Neuronal stem cell (in vitro differentiated cells): Measurements from ENCODE around the gene CFAP92.

ENCODE experiments used
- DNase-seq: peaks from one replicate; pipeline ENCODE4 v3.0.0-alpha.2; 2013; ENCODE audit warnings: low spot score
- H2AFZ ChIP-seq: one replicate; pipeline ENCODE4 v1.6.1; 2013; ENCODE audit warnings: mild to moderate bottlenecking, low read length, inconsistent platforms
- H2AK5ac ChIP-seq: 2 replicates; pipeline ENCODE4 v1.6.1; 2013; ENCODE audit warnings: low read depth, mild to moderate bottlenecking, inconsistent platforms, low read length, moderate library complexity, mixed read lengths
- H2BK120ac ChIP-seq: 2 replicates; pipeline ENCODE4 v1.6.1; 2013; ENCODE audit warnings: low read depth, mild to moderate bottlenecking, inconsistent platforms, low read length, moderate library complexity, mixed read lengths
- H2BK12ac ChIP-seq: one replicate; pipeline ENCODE4 v1.6.1; 2013; ENCODE audit warnings: low read length, inconsistent platforms
- H2BK15ac ChIP-seq: 2 replicates; pipeline ENCODE4 v1.6.1; 2013; ENCODE audit warnings: mild to moderate bottlenecking, low read length, inconsistent platforms, mixed read lengths
- H2BK5ac ChIP-seq: one replicate; pipeline ENCODE4 v1.6.1; 2013; ENCODE audit warnings: inconsistent platforms, mild to moderate bottlenecking, low read length, moderate library complexity
- H3K14ac ChIP-seq: one replicate; pipeline ENCODE4 v1.6.1; 2013; ENCODE audit warnings: low read length, inconsistent platforms
- H3K18ac ChIP-seq: 2 replicates; pipeline ENCODE4 v1.6.1; 2013; ENCODE audit warnings: low read length, inconsistent platforms
- H3K23ac ChIP-seq: 2 replicates; pipeline ENCODE4 v1.6.1; 2013; ENCODE audit warnings: low read depth, mild to moderate bottlenecking, mixed read lengths, low read length, inconsistent platforms; ENCODE audit not compliant: poor library complexity
- H3K27ac ChIP-seq: replicated peaks from 3 replicates; pipeline ENCODE4 v1.5.1; 2013; ENCODE audit warnings: low read length, inconsistent platforms
- H3K27me3 ChIP-seq, 3 experiments: 2 replicates each; pipeline ENCODE4 v1.6.1; 2013; ENCODE audit warnings: low read length in 3 of 3, mild to moderate bottlenecking in 2 of 3, inconsistent platforms in 1 of 3, low read depth in 1 of 3, mixed read lengths in 1 of 3, moderate library complexity in 1 of 3; ENCODE audit not compliant: control insufficient read depth in 3 of 3, insufficient read depth in 3 of 3
- H3K36me3 ChIP-seq, 2 donors: replicated peaks in 1 of 2; 2 replicates each; pipeline ENCODE4 v1.6.1; 2013; ENCODE audit warnings: low read length in 2 of 2; ENCODE audit not compliant: control insufficient read depth in 2 of 2, insufficient read depth in 2 of 2
- H3K4ac ChIP-seq: 2 replicates; pipeline ENCODE4 v1.6.1; 2013; ENCODE audit warnings: inconsistent platforms, mild to moderate bottlenecking, low read length, moderate library complexity
- H3K4me1 ChIP-seq, 2 donors: 1 replicate in 1 of 2; 2 replicates in 1 of 2; pipeline ENCODE4 v1.6.1; 2013; ENCODE audit warnings: low read length in 2 of 2, low read depth in 1 of 2; ENCODE audit not compliant: control insufficient read depth in 2 of 2, insufficient read depth in 1 of 2
- H3K4me2 ChIP-seq: one replicate; pipeline ENCODE4 v1.6.1; 2013; ENCODE audit warnings: mild to moderate bottlenecking, low read length, inconsistent platforms; ENCODE audit not compliant: insufficient read depth, poor library complexity, severe bottlenecking
- H3K4me3 ChIP-seq, 2 donors: 2 replicates each; pipeline ENCODE4 v1.5.1; 2013; ENCODE audit warnings: low read length in 2 of 2, mild to moderate bottlenecking in 2 of 2, inconsistent platforms in 1 of 2, moderate library complexity in 1 of 2
- H3K79me1 ChIP-seq: one replicate; pipeline ENCODE4 v1.6.1; 2013; ENCODE audit warnings: low read depth, mild to moderate bottlenecking, inconsistent platforms, low read length, moderate library complexity
- H3K9ac ChIP-seq: one replicate; pipeline ENCODE4 v1.6.1; 2013; ENCODE audit warnings: mild to moderate bottlenecking, low read depth, low read length, inconsistent platforms; ENCODE audit not compliant: poor library complexity
- H3K9me3 ChIP-seq, 2 donors: replicated peaks in 1 of 2; 2 replicates each; pipeline versions ENCODE3 to v1.6.1; 2013; ENCODE audit warnings: low read length in 2 of 2, mild to moderate bottlenecking in 2 of 2, inconsistent platforms in 1 of 2, low read depth in 1 of 2, mixed read lengths in 1 of 2, moderate library complexity in 1 of 2; ENCODE audit not compliant: control insufficient read depth in 2 of 2, insufficient read depth in 1 of 2
- H4K8ac ChIP-seq: one replicate; pipeline ENCODE4 v1.6.1; 2013; ENCODE audit warnings: low read depth, mild to moderate bottlenecking, inconsistent platforms, low read length, moderate library complexity
- H4K91ac ChIP-seq: one replicate; pipeline ENCODE4 v1.6.1; 2013; ENCODE audit warnings: low read length, low read depth, mild to moderate bottlenecking, inconsistent platforms; ENCODE audit not compliant: poor library complexity
- WGBS, 2 donors: extraction: QIAGEN DNeasy Blood & Tissue Kit; methylation state at CpG; one replicate each; pipeline ENCODE4 v1.1.7; 2013; ENCODE audit warnings: missing lambda C conversion rate in 2 of 2, mixed read lengths in 1 of 2; ENCODE audit not compliant: insufficient read length in 2 of 2, insufficient replicate concordance in 1 of 2; ENCODE audit errors: extremely low coverage in 2 of 2; 5-methylcytosine and 5-hydroxymethylcytosine counted together

The CFAP92 gene

GRCh38 chr3:128906804-128907525, 86.9 kb downstream of the CFAP92 start:
- Histone ChIP-seq H2AFZ (no peak overlapping the region), H3K27me3 (no peaks in the 10 kb centered on the region), H3K79me1 (peaks cover 1% of the 10 kb centered on the region), H3K9ac (peak overlapping the region; percentile 50), H4K91ac (no peak overlapping the region), H3K4me2 (no peak overlapping the region), H4K8ac (peak overlapping the region; percentile 26), H2AK5ac (no peak overlapping the region), H2BK12ac (no peak overlapping the region), H3K4me1 (no peaks in the 10 kb centered on the region), H3K23ac (peak overlapping the region; percentile 50), H2BK120ac (no peak overlapping the region), H2BK15ac (no peak overlapping the region), H3K9me3 (no peaks in the 10 kb centered on the region), H3K14ac (no peak overlapping the region), H3K18ac (no peak overlapping the region), H3K36me3 (peaks cover 67 to 98% of the 10 kb centered on the region in 2 donors), H3K27ac (no peak overlapping the region), H3K4ac (no peak overlapping the region), H3K4me3 (no peak overlapping the region), H2BK5ac (no peak overlapping the region)
- no peak for DNase-seq
- no CpG with 5 or more reads among the region's 7 CpGs for WGBS, 2 donors

DNA sequence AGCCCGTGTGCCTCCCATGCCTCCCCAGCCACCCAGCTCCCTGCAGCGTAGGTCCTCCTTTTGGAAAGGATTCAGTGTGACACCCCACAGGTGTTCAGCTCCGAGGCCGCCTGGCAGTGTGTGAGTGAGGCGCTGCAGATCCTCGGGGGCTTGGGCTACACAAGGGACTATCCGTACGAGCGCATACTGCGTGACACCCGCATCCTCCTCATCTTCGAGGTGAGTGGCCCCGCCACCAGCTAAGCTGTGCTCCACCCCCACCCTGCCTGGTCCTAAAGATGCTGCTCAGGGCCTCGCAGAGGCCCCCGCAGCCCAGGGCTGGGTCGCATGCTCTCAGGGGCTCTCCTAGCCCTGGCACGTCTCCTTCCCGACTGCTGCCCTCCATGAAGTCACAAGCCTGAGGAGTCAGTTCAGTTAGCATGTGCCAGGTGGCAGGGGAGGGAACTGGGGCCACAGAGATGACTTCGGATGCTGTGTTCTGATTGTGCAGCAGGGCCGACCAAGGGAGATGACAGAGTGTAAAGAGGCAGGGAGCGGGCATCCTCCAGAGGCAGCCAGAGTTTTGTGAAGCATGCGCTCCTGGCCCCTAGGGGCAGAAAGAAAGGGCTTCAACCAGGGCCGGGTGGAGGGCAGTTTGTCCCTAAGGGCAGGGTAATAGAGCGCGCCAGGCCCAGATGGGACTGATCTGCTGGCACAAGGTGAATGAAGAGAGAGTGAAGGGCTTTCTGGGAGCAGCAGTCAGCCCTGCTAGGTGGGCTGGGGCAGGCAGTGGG, 87.7 kb downstream of the CFAP92 start:
- Histone ChIP-seq H3K27me3 (no peaks in the 10 kb centered on the region), H3K36me3 (peaks cover 68 to 98% of the 10 kb centered on the region in 2 donors)
- WGBS, 2 donors: no CpG with 5 or more reads among the region's 25 CpGs

DNA sequence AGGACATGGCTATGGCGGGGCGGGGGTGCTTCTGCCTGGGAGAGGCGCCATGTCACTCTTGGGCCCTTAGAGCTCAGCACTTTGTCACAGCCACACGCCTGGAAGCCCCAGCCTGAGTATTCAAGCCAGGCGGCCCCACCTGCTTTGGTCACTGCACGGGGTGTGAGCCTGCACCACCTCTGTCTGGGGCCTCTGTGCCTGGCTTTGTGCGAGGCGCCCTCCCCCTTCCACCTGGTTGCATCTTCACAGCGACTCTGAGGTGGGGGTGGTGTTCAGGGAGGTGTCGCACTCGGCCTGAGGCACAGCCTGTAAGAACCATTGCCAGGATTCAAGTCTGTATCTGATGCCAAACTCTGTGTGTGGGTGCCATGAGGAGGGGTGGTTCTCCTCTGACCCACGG, 90.4 kb downstream of the CFAP92 start:
- Histone ChIP-seq H2BK15ac (no peak overlapping the region), H2BK120ac (no peak overlapping the region), H3K18ac (no peak overlapping the region), H3K14ac (no peak overlapping the region), H3K27ac (no peak overlapping the region), H3K36me3 (peaks cover 57 to 97% of the 10 kb centered on the region in 2 donors), H2AFZ (no peak overlapping the region), H3K79me1 (peaks cover 1% of the 10 kb centered on the region), H3K23ac (no peak overlapping the region), H3K27me3 (no peaks in the 10 kb centered on the region), H3K4ac (no peak overlapping the region), H3K4me2 (no peak overlapping the region), H4K8ac (no peak overlapping the region), H2AK5ac (no peak overlapping the region), H3K4me1 (no peaks in the 10 kb centered on the region), H3K9me3 (no peaks in the 10 kb centered on the region), H3K4me3 (peak overlapping the region in 1 of 2 donors; percentile 38), H2BK5ac (no peak overlapping the region), H3K9ac (no peak overlapping the region), H2BK12ac (no peak overlapping the region), H4K91ac (no peak overlapping the region)
- no CpG with 5 or more reads among the region's 12 CpGs for WGBS, 2 donors
- no peak for DNase-seq

More for the DNA sequence above, 87.7 kb downstream of the CFAP92 start:
- Histone ChIP-seq H3K4me1 (no peaks in the 10 kb centered on the region), H2BK15ac (no peak overlapping the region), H3K9me3 (no peaks in the 10 kb centered on the region), H2BK120ac (no peak overlapping the region), H2BK5ac (no peak overlapping the region), H3K27ac (no peak overlapping the region), H4K91ac (no peak overlapping the region), H3K4ac (no peak overlapping the region), H3K9ac (peak overlapping the region; percentile 50), H4K8ac (no peak overlapping the region), H3K79me1 (peaks cover 1% of the 10 kb centered on the region), H2AFZ (no peak overlapping the region), H3K18ac (no peak overlapping the region), H3K14ac (no peak overlapping the region), H3K4me3 (no peak overlapping the region), H2BK12ac (no peak overlapping the region), H2AK5ac (no peak overlapping the region), H3K4me2 (no peak overlapping the region), H3K23ac (no peak overlapping the region)
- DNase-seq: no peak

- no peak for DNase-seq
- WGBS, 2 donors: no CpG with 5 or more reads among the region's 9 CpGs
- peaks cover 51 to 97% of the 10 kb centered on the region in 2 donors for H3K36me3 ChIP-seq
These were observed 91.5 kb downstream of the CFAP92 start for GRCh38 chr3:128902426-128902825.

More at GRCh38 chr3:128902426-128902825, 91.5 kb downstream of the CFAP92 start:
- Histone ChIP-seq H3K14ac (no peak overlapping the region), H3K4me2 (no peak overlapping the region), H2BK15ac (no peak overlapping the region), H3K4me3 (no peak overlapping the region), H3K23ac (peak overlapping the region; percentile 29), H2AK5ac (no peak overlapping the region), H2AFZ (no peak overlapping the region), H3K79me1 (no peaks in the 10 kb centered on the region), H2BK120ac (no peak overlapping the region), H2BK5ac (no peak overlapping the region), H3K4ac (no peak overlapping the region), H3K9me3 (no peaks in the 10 kb centered on the region), H4K91ac (no peak overlapping the region), H2BK12ac (no peak overlapping the region), H4K8ac (no peak overlapping the region), H3K18ac (no peak overlapping the region), H3K27ac (no peak overlapping the region), H3K9ac (no peak overlapping the region), H3K4me1 (no peaks in the 10 kb centered on the region), H3K27me3 (no peaks in the 10 kb centered on the region)
